ENCODE data around the gene ZNF358. TPM values are rescaled to one million over a fixed set of nuclear protein-coding genes. Genes with fewer than 3 reads are reported as not detected.

The ZNF358 gene
- total and polyA plus RNA-seq, 5 experiments from 2014 or later: 0.71 to 10.8 (median 2.5) TPM

DNA sequence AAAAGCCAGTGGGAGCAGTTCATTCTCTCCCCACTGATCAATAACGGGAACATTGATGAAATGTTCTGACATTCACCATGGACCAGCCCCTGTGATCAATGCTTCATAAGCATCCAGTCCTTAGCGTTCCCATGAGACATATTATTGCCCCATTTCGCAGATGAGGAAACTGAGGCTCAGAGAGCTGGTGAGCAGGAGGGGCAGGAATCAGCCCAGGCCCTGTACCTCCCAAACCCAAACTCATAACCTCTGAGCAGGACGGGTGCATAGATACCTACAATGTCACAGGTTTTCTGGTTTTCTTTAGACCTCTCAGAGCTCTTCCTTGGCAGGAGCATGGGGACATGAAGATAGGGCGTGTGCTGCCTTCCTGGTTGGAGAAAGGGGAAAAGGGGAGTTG lies 8.6 kb downstream of the ZNF358 start:
- POLR2A ChIA-PET: interaction anchor here (0.6 to 5.7 kb wide), 2 partner anchors 9 to 13 kb away, joined by 3 to 63 read pairs; partner anchors contain the start of gene PNPLA6
- Mint-ChIP-seq H3K4me1 (peaks cover 10 to 17% (median 12%) of the 10 kb centered on the region in 4 donors), H3K36me3 (peaks cover 0 to 8% (median 0%) of the 10 kb centered on the region in 3 donors), H3K27ac (peak overlapping the region in 1 of 10 donors; percentile 18), H3K9me3 (no peaks in the 10 kb centered on the region), H3K4me3 (peak overlapping the region in 2 of 10 donors; percentile 11 to 30), H3K27me3 (no peaks in the 10 kb centered on the region)
- no peak for ATAC-seq
- DNase-seq: no peak

DNA sequence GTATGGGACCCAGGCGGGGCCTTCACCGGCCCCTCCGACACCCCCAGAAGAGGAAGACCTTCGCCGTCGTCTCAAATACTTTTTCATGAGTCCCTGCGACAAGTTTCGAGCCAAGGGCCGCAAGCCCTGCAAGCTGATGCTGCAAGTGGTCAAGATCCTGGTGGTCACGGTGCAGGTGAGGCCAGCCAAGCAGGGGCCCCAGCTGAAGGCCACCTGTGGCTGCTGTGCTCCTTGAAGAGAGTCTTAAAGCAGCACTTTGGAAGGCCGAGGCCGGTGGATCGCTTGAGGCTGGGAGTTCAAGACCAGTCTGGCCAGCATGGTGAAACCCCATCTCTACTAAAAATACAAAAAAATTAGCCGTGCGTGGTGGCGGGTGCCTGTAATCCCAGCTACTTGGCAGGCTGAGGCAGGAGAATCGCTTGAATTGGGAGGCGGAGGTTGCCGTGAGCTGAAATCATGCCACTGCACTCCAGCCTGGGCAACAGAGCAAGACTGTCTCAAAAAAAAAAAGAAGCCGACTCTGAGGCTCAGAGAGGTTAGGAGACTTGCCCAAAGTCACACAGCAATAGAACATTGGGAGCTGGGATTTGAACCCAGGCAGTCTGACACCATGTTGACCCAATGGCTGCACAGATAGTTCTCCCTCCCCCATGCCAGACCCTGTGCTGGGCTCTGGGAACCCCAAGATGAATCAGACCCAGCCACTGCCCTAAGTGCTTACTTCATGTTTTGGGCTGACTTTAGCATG lies 9.3 kb downstream of the ZNF358 start:
- no peaks in the 10 kb centered on the region for H3K27me3 Mint-ChIP-seq
- peak overlapping the region in 1 of 10 donors; percentile 20 for H3K27ac Mint-ChIP-seq
- POLR2A ChIA-PET: interaction anchor here (0.6 to 5.7 kb wide), 2 partner anchors 9 to 14 kb away, joined by 3 to 63 read pairs; partner anchors contain the start of gene PNPLA6
- no peaks in the 10 kb centered on the region for H3K9me3 Mint-ChIP-seq
- H3K4me1 Mint-ChIP-seq: peaks cover 10 to 17% (median 12%) of the 10 kb centered on the region in 4 donors
- peaks cover 0 to 8% (median 0%) of the 10 kb centered on the region in 3 donors for H3K36me3 Mint-ChIP-seq
- no peak overlapping the region for H3K4me3 Mint-ChIP-seq
- DNase-seq: no peak
- no peak for ATAC-seq

DNA sequence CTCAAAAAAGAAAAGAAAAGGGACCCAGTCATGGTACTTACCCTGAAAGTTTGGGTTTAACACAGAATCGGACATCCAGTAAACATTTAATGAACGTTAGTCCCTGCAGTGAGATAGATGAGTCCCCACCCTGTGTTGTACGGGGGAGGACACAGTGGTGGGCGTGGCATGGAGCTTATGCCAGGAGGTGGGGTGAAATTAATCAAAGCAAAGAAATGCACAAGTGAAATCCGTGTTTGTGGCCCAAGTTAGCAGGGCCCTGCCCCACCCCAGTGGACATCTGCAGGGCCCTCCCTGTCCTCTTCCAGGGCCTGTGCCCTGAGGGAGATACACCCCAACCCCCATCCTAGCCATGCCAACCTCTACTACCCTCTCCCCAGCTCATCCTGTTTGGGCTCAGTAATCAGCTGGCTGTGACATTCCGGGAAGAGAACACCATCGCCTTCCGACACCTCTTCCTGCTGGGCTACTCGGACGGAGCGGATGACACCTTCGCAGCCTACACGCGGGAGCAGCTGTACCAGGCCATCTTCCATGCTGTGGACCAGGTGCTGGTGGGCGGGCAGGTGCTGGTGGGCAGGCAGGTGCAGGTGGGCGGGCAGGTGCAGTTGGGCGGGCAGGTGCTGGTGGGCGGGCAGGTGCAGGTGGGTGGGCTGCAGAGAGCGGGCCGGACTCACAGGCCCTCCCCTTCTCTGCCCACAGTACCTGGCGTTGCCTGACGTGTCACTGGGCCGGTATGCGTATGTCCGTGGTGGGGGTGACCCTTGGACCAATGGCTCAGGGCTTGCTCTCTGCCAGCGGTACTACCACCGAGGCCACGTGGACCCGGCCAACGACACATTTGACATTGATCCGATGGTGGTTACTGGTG lies 10.4 kb downstream of the ZNF358 start:
- Mint-ChIP-seq H3K4me1 (peaks cover 10 to 17% (median 12%) of the 10 kb centered on the region in 4 donors), H3K9me3 (no peaks in the 10 kb centered on the region), H3K36me3 (peaks cover 0 to 8% (median 0%) of the 10 kb centered on the region in 3 donors), H3K27ac (peak overlapping the region in 1 of 10 donors; percentile 77), H3K27me3 (no peaks in the 10 kb centered on the region), H3K4me3 (no peak overlapping the region)
- ATAC-seq (no peak), DNase-seq (no peak)
- POLR2A ChIA-PET: no interaction called here

DNA sequence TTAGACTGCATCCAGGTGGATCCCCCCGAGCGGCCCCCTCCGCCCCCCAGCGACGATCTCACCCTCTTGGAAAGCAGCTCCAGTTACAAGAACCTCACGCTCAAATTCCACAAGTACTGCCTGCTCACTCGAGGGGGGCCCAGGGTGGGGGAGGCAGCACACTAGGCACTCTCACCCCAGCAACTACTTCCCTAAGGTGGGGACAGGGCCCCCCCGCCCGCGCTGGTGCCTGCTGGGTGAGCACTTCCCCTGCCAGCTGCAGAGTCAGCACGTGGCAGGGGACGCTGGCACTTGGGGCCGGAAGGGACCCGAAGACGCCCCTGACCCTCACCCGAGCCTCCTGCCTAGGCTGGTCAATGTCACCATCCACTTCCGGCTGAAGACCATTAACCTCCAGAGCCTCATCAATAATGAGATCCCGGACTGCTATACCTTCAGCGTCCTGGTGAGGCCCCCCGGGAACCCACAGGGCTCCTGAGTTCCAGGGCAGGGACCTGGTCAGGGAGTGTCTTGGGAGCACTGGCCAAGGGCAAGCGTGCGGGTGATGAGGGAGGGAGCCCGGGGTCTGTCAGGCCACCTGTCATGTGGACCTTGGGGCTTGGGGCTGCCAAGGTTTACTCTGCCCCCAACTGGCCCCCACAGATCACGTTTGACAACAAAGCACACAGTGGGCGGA lies 11.8 kb downstream of the ZNF358 start:
- ATAC-seq (no peak), DNase-seq (no peak)
- Mint-ChIP-seq H3K9me3 (no peaks in the 10 kb centered on the region), H3K4me1 (peaks cover 0 to 12% (median 7%) of the 10 kb centered on the region in 4 donors), H3K27ac (no peak overlapping the region), H3K36me3 (peaks cover 0 to 8% (median 0%) of the 10 kb centered on the region in 3 donors), H3K27me3 (no peaks in the 10 kb centered on the region), H3K4me3 (peak overlapping the region in 1 of 10 donors; percentile 6)
- POLR2A ChIA-PET: no interaction called here

DNA sequence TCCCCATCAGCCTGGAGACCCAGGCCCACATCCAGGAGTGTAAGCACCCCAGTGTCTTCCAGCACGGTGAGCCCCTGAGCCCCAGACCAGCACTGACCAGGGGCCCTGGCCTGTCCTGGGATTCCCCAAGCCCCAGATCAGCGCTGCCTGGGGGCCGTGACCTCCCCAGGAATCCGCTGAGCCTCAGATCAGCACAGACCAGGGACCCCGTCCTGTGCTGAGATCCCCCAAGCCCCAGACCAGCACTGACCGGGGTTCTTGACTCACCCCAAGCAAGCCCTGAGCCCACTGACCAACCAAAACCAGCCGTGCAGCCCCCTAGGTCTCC lies 12.3 kb downstream of the ZNF358 start:
- Mint-ChIP-seq H3K4me1 (peaks cover 0 to 17% (median 6%) of the 10 kb centered on the region in 4 donors), H3K36me3 (peaks cover 0 to 8% (median 0%) of the 10 kb centered on the region in 3 donors), H3K27ac (no peak overlapping the region), H3K9me3 (no peaks in the 10 kb centered on the region), H3K4me3 (no peak overlapping the region), H3K27me3 (no peaks in the 10 kb centered on the region)
- DNase-seq: no peak
- POLR2A ChIA-PET: no interaction called here
- ATAC-seq: no peak

DNA sequence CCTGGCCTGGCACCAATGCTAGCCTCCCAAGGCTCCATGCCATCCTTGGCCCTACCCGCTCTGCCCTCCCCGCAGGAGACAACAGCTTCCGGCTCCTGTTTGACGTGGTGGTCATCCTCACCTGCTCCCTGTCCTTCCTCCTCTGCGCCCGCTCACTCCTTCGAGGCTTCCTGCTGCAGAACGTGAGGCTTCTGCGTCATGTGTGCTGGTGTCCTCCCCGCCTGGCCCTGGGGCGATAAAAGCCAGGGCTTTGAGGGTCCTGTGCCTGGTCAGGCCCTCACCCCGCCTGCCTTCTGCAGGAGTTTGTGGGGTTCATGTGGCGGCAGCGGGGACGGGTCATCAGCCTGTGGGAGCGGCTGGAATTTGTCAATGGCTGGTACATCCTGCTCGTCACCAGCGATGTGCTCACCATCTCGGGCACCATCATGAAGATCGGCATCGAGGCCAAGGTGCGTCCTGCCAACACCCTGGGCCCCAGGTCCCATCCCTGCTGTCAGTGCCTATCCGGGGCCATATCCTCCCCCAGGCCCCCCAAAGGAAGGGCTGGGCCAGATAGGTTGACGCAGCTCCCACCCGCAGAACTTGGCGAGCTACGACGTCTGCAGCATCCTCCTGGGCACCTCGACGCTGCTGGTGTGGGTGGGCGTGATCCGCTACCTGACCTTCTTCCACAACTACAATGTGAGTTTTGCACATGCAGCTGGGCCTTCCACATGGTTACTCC lies 12.8 kb downstream of the ZNF358 start:
- H3K4me3 Mint-ChIP-seq: no peak overlapping the region
- peaks cover 0 to 8% (median 0%) of the 10 kb centered on the region in 3 donors for H3K36me3 Mint-ChIP-seq
- peak overlapping the region in 1 of 10 donors; percentile 15 for H3K27ac Mint-ChIP-seq
- H3K9me3 Mint-ChIP-seq: no peaks in the 10 kb centered on the region
- POLR2A ChIA-PET: no interaction called here
- H3K27me3 Mint-ChIP-seq: no peaks in the 10 kb centered on the region
- H3K4me1 Mint-ChIP-seq: peaks cover 0 to 14% (median 3%) of the 10 kb centered on the region in 4 donors
- DNase-seq (no peak), ATAC-seq (no peak)

DNA sequence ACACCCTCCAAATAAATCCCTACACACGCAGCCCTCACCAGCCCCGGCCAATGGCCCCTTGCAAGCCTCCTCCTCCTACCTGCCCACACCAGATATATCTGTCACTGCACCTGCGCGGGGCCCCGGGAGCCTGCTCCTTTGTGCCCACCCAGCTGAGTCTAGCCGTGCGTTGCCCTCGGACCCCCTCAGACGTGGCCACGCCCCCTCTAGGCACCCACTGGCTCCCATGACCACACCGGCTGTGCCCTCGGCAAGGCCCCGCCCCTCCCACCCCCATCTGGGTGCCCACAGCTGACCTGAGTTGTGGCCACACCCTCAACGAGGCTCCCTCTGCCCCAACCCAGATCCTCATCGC lies 13.3 kb downstream of the ZNF358 start:
- POLR2A ChIA-PET: no interaction called here
- no peaks in the 10 kb centered on the region for H3K9me3 Mint-ChIP-seq
- H3K36me3 Mint-ChIP-seq: peaks cover 0 to 8% (median 0%) of the 10 kb centered on the region in 3 donors
- DNase-seq (no peak), ATAC-seq (no peak)
- no peaks in the 10 kb centered on the region for H3K27me3 Mint-ChIP-seq
- H3K27ac Mint-ChIP-seq: peak overlapping the region in 1 of 10 donors; percentile 15
- H3K4me1 Mint-ChIP-seq: peaks cover under 1 to 13% (median 3%) of the 10 kb centered on the region in 4 donors
- H3K4me3 Mint-ChIP-seq: no peak overlapping the region

DNA sequence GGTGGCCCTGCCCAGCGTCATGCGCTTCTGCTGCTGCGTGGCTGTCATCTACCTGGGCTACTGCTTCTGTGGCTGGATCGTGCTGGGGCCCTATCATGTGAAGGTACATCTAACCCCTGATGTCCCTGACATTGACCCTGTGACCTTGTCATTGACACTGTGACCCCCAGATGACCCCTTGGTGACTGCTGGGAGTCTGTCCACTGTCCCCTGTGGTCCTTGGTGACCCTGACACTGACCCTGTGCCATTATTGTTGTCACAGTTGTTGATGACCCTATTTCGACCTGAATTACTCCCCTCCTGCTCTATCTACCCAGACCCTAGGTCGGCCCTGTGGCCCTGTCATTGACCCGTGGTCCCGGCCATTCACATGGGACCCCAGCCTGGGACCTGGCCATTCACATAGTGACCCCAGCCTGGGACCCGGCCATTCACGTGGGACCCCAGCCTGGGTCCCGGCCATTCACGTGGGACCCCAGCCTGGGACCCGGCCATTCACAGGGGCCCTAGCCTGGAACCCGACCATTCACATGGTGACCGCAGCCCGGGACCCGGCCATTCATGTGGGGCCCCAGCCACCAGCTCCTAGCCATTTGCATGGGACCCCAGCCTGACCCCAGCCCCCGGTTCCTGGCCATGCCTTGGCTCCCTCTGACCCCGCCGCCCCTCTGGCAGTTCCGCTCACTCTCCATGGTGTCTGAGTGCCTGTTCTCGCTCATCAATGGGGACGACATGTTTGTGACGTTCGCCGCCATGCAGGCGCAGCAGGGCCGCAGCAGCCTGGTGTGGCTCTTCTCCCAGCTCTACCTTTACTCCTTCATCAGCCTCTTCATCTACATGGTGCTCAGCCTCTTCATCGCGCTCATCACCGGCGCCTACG lies 13.9 kb downstream of the ZNF358 start:
- Mint-ChIP-seq H3K4me3 (no peak overlapping the region), H3K27me3 (no peaks in the 10 kb centered on the region), H3K4me1 (peaks cover 4 to 13% (median 7%) of the 10 kb centered on the region in 4 donors), H3K27ac (no peak overlapping the region), H3K9me3 (no peaks in the 10 kb centered on the region), H3K36me3 (peaks cover 0 to 8% (median 0%) of the 10 kb centered on the region in 3 donors)
- ATAC-seq (no peak), DNase-seq (no peak)
- POLR2A ChIA-PET: interaction anchor here (0.8 to 1.3 kb wide), 2 partner anchors 8 to 9 kb away, joined by 4 to 5 read pairs; partner anchors contain the start of gene MCOLN1

DNA sequence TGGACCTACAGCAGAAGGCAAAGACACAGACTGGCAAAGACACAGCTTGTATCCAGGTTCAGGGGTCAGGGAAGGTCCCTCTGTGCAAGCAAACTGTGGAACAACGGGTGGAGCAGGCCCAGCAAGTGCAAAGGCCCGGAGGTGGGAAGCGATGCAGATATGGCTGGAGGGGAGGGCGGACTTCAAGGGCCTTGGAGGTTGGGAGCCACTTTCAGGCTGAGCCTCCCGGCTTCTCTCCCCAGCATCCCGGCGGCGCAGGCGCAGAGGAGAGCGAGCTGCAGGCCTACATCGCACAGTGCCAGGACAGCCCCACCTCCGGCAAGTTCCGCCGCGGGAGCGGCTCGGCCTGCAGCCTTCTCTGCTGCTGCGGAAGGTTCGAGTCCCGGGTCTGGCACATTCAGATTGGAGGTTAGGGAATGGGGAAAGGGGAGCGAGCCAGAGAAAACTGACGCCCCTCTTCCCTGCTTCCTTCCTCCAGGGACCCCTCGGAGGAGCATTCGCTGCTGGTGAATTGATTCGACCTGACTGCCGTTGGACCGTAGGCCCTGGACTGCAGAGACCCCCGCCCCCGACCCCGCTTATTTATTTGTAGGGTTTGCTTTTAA lies 17.5 kb downstream of the ZNF358 start:
- no peaks in the 10 kb centered on the region for H3K9me3 Mint-ChIP-seq
- DNase-seq (no peak), ATAC-seq (no peak)
- H3K4me1 Mint-ChIP-seq: peaks cover 14 to 28% (median 22%) of the 10 kb centered on the region in 4 donors
- H3K27me3 Mint-ChIP-seq: no peaks in the 10 kb centered on the region
- H3K27ac Mint-ChIP-seq: peak overlapping the region; percentile 68 to 95 (median 88)
- peaks cover 0 to under 1% (median 0%) of the 10 kb centered on the region in 3 donors for H3K36me3 Mint-ChIP-seq
- H3K4me3 Mint-ChIP-seq: peak overlapping the region; percentile 91 to 97 (median 94)
- POLR2A ChIA-PET: interaction anchor here (0.5 to 4.1 kb wide), 3 partner anchors 11 to 417 kb away, joined by 3 to 63 read pairs (median 3); partner anchors contain the start of gene MCOLN1

DNA sequence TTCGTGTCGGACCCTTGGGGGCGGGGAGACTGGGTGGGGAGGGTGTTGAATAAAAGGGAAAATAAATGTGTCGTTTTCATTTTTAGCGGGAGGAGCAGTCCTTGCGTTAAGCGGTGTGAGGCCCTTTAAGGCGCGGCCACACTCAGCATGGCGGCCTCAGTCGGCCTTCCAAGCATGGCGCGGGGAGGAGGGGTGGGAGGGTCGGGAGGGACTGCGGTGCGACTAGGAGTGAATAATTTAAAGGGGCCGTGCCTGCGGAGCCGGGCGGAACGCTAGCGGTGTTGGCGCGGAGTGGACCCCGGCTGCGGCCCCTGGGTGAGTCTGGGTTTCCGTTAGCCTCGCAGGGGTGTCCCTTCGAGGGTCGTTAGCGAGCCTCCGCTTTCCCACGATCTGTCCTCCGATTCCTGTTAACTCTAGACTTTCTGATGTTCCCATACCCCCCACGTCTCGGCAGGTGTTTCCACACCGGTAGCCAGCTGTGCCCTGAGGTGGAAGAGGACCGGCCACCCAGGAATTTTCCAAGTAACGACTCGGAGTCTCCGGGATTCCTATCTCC lies 18.1 kb downstream of the ZNF358 start:
- POLR2A ChIA-PET: interaction anchor here (1.0 to 4.1 kb wide), 4 partner anchors 11 to 464 kb away, joined by 3 to 63 read pairs (median 4); partner anchors contain the start of gene MCOLN1
- peak; percentile 59 to 60 for ATAC-seq
- peaks cover 0 to 7% (median 0%) of the 10 kb centered on the region in 3 donors for H3K36me3 Mint-ChIP-seq
- no peaks in the 10 kb centered on the region for H3K9me3 Mint-ChIP-seq
- H3K4me1 Mint-ChIP-seq: peaks cover 16 to 29% (median 23%) of the 10 kb centered on the region in 4 donors
- DNase-seq: peak; percentile 71 to 90 (median 78)
- no peaks in the 10 kb centered on the region for H3K27me3 Mint-ChIP-seq
- H3K27ac Mint-ChIP-seq: peak overlapping the region; percentile 63 to 96 (median 91)
- peak overlapping the region; percentile 91 to 97 (median 94) for H3K4me3 Mint-ChIP-seq
